CD14-positive monocyte (primary cell): ENCODE data around the gene INHA. TPM values are rescaled to one million over a fixed set of nuclear protein-coding genes. Genes with fewer than 3 reads are reported as not detected.

Experiments
- DNase-seq, 3 donors: peaks; one replicate each; pipeline ENCODE4 v3.0.0-alpha.2; 2011 to 2022
- H2AFZ ChIP-seq: 2 replicates; pipeline ENCODE4 v1.6.0; 2012; ENCODE audit warnings: mild to moderate bottlenecking, low read depth, low read length, inconsistent platforms; ENCODE audit not compliant: insufficient read depth, poor library complexity, severe bottlenecking
- H3K27ac ChIP-seq, 2 donors: 1 replicate in 1 of 2; 2 replicates in 1 of 2; pipeline ENCODE4 v1.5.1; 2012 to 2013; ENCODE audit warnings: low read length in 2 of 2, control low read depth in 1 of 2, inconsistent platforms in 1 of 2, low read depth in 1 of 2, mild to moderate bottlenecking in 1 of 2
- H3K27me3 ChIP-seq, 2 donors: one replicate each; pipeline versions ENCODE4 v1.6.0 to v1.6.1; 2011 to 2013; ENCODE audit warnings: low read length in 2 of 2; ENCODE audit not compliant: control insufficient read depth in 2 of 2, insufficient read depth in 2 of 2
- H3K36me3 ChIP-seq, 2 donors: replicated peaks in 1 of 2; 1 replicate in 1 of 2; 2 replicates in 1 of 2; pipeline versions ENCODE4 v1.5.1 to v1.6.1; 2012 to 2013; ENCODE audit warnings: low read length in 2 of 2, control low read depth in 1 of 2, inconsistent platforms in 1 of 2, mild to moderate bottlenecking in 1 of 2; ENCODE audit not compliant: insufficient read depth in 2 of 2, control insufficient read depth in 1 of 2
- H3K4me1 ChIP-seq, 2 donors: 1 replicate in 1 of 2; 2 replicates in 1 of 2; pipeline versions ENCODE4 v1.5.1 to v1.6.1; 2012 to 2013; ENCODE audit warnings: low read length in 2 of 2, control low read depth in 1 of 2, inconsistent platforms in 1 of 2, mild to moderate bottlenecking in 1 of 2, moderate library complexity in 1 of 2; ENCODE audit not compliant: insufficient read depth in 2 of 2, control insufficient read depth in 1 of 2
- H3K4me2 ChIP-seq: replicated peaks from 2 replicates; pipeline ENCODE3; 2012; ENCODE audit warnings: low read length, moderate library complexity, mild to moderate bottlenecking; ENCODE audit not compliant: poor library complexity, severe bottlenecking; ENCODE audit errors: extremely low read depth
- H3K4me3 ChIP-seq, 3 experiments: fragments of 200-600 bp in 1 of 3; sonication (generic) in 1 of 3; replicated peaks in 1 of 3; 1 replicate in 2 of 3; 2 replicates in 1 of 3; pipeline ENCODE4 v1.5.1; 2011 to 2013; ENCODE audit warnings: low read length in 3 of 3, mild to moderate bottlenecking in 3 of 3, control low read depth in 2 of 3, low read depth in 2 of 3, inconsistent platforms in 1 of 3, moderate library complexity in 1 of 3
- H3K79me2 ChIP-seq: 2 replicates; pipeline ENCODE4 v1.6.0; 2012; ENCODE audit warnings: mild to moderate bottlenecking, control low read depth, inconsistent platforms, low read length, moderate library complexity; ENCODE audit not compliant: insufficient read depth
- H3K9ac ChIP-seq: 2 replicates; pipeline ENCODE4 v1.6.0; 2017; ENCODE audit warnings: low read length, mild to moderate bottlenecking; ENCODE audit not compliant: insufficient read depth, poor library complexity, severe bottlenecking
- H3K9me3 ChIP-seq, 2 donors: replicated peaks in 1 of 2; 1 replicate in 1 of 2; 2 replicates in 1 of 2; pipeline versions ENCODE4 v1.5.1 to v1.6.1; 2012 to 2013; ENCODE audit warnings: low read length in 2 of 2, control low read depth in 1 of 2; ENCODE audit not compliant: control insufficient read depth in 1 of 2, insufficient read depth in 1 of 2
- H4K20me1 ChIP-seq: 2 replicates; pipeline ENCODE4 v1.6.0; 2012; ENCODE audit warnings: mild to moderate bottlenecking, low read length, control low read depth, moderate library complexity; ENCODE audit not compliant: insufficient read depth
- H3K27ac Mint-ChIP-seq, 7 donors: one replicate each; pipeline ENCODE4 v1.8.0; 2020; ENCODE audit warnings: mild to moderate bottlenecking in 7 of 7, mixed read lengths in 7 of 7, moderate library complexity in 6 of 7, inconsistent platforms in 2 of 7
- H3K27me3 Mint-ChIP-seq, 3 donors: one replicate each; pipeline ENCODE4 v1.8.0; 2021 to 2022; ENCODE audit warnings: low read depth in 3 of 3, mild to moderate bottlenecking in 3 of 3, mixed read lengths in 3 of 3, moderate library complexity in 3 of 3, inconsistent platforms in 1 of 3
- H3K36me3 Mint-ChIP-seq, 2 donors: one replicate each; pipeline ENCODE4 v1.8.0; 2020; ENCODE audit warnings: mixed read lengths in 2 of 2, inconsistent platforms in 1 of 2, mild to moderate bottlenecking in 1 of 2
- H3K4me1 Mint-ChIP-seq: one replicate; pipeline ENCODE4 v1.8.0; 2020; ENCODE audit warnings: mild to moderate bottlenecking, mixed read lengths
- H3K4me3 Mint-ChIP-seq, 2 donors: one replicate each; pipeline ENCODE4 v1.8.0; 2020; ENCODE audit warnings: mild to moderate bottlenecking in 2 of 2, mixed read lengths in 2 of 2, moderate library complexity in 1 of 2
- H3K9me3 Mint-ChIP-seq, 7 donors: one replicate each; pipeline ENCODE4 v1.8.0; 2020 to 2022; ENCODE audit warnings: mixed read lengths in 7 of 7, mild to moderate bottlenecking in 6 of 7, moderate library complexity in 6 of 7, inconsistent platforms in 2 of 7
- WGBS: methylation state at CpG from one replicate; pipeline ENCODE4 v1.1.5; 2013; ENCODE audit warnings: missing lambda C conversion rate; ENCODE audit not compliant: insufficient coverage; 5-methylcytosine and 5-hydroxymethylcytosine counted together
- intact Hi-C, 2 donors: fragments of 100-400 bp; cut with micrococcal nuclease; formaldehyde crosslinking; loops; one replicate each; pipeline versions ENCODE4 v1.15.0 to v1.15.1; 2023
- polyA plus RNA-seq, 3 donors: library from polyadenylated mRNA; depleted of rRNA in 1 of 3; unstranded in 2 of 3; stranded (reverse) in 1 of 3; fragments of 300-500 nt in 2 of 3; fragments of >200 nt in 1 of 3; fragmentation: Illumina TruSeq in 2 of 3; gene quantifications; 1 replicate in 2 of 3; 2 replicates in 1 of 3; pipeline ENCODE4 v1.2.3, GENCODE V29; 2012 to 2021
- TF ChIP-seq, protein P1 (sequence below): fragments of 200-600 bp; IDR thresholded peaks from one replicate; pipeline ENCODE4 v1.8.0; 2022; ENCODE audit warnings: antibody characterized with exemption, mild to moderate bottlenecking

The INHA gene
- polyA plus RNA-seq, 3 donors: not detected

GRCh38 chr2:219622472-219622871 is 50.4 kb downstream of the INHA start:
- Histone ChIP-seq H3K9ac (no peak overlapping the region), H3K4me1 (peaks cover 0 to under 1% of the 10 kb centered on the region in 2 donors), H3K27me3 (peaks cover 10 to 27% of the 10 kb centered on the region in 2 donors), H3K27ac (no peak overlapping the region), H3K36me3 (no peaks in the 10 kb centered on the region), H3K79me2 (no peaks in the 10 kb centered on the region), H2AFZ (no peak overlapping the region), H3K4me2 (no peak overlapping the region), H3K9me3 (peaks cover 4% of the 10 kb centered on the region in 2 donors), H4K20me1 (no peaks in the 10 kb centered on the region), H3K4me3 (no peak overlapping the region)
- intact Hi-C loops: no loop called here
- Mint-ChIP-seq H3K27ac (no peak overlapping the region), H3K4me1 (peaks cover 6% of the 10 kb centered on the region), H3K36me3 (no peaks in the 10 kb centered on the region), H3K9me3 (peaks cover 0 to 4% (median 3%) of the 10 kb centered on the region in 7 donors), H3K27me3 (peaks cover 23 to 33% (median 28%) of the 10 kb centered on the region in 3 donors), H3K4me3 (no peak overlapping the region)
- TF ChIP-seq, protein P1, sequence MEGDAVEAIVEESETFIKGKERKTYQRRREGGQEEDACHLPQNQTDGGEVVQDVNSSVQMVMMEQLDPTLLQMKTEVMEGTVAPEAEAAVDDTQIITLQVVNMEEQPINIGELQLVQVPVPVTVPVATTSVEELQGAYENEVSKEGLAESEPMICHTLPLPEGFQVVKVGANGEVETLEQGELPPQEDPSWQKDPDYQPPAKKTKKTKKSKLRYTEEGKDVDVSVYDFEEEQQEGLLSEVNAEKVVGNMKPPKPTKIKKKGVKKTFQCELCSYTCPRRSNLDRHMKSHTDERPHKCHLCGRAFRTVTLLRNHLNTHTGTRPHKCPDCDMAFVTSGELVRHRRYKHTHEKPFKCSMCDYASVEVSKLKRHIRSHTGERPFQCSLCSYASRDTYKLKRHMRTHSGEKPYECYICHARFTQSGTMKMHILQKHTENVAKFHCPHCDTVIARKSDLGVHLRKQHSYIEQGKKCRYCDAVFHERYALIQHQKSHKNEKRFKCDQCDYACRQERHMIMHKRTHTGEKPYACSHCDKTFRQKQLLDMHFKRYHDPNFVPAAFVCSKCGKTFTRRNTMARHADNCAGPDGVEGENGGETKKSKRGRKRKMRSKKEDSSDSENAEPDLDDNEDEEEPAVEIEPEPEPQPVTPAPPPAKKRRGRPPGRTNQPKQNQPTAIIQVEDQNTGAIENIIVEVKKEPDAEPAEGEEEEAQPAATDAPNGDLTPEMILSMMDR: no peak
- DNase-seq: no peak
- no CpG with 5 or more reads among the region's 2 CpGs for WGBS

DNA sequence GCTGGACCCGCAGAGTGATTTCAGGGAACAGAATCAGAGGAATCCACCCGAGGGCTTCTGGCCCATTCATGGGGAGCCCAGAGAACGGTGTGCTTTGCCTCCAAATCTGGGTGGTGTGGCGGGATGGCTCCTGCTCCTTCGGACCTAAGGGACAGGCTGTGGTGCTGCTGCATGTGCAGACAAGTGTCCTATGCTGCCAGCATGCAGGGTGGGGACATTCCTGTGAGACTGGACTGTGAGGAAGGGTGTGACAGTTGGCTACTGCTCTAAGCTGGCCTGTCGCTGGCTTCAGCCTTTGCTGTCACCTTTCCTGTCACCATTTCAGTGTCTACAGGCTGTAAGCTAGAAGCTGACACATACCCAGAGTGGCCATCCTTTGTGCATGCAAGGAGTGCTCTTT is 52.5 kb downstream of the INHA start:
- peaks cover 14% of the 10 kb centered on the region for H3K4me1 Mint-ChIP-seq
- H3K36me3 Mint-ChIP-seq: no peaks in the 10 kb centered on the region
- Histone ChIP-seq H3K9me3 (peaks cover 4% of the 10 kb centered on the region in 2 donors), H3K27ac (no peak overlapping the region), H2AFZ (no peak overlapping the region), H3K79me2 (no peaks in the 10 kb centered on the region), H3K4me2 (no peak overlapping the region), H3K4me3 (no peak overlapping the region), H3K36me3 (no peaks in the 10 kb centered on the region), H3K27me3 (peaks cover 17 to 41% of the 10 kb centered on the region in 2 donors), H3K4me1 (peaks cover 14 to 18% of the 10 kb centered on the region in 2 donors), H3K9ac (no peak overlapping the region), H4K20me1 (no peaks in the 10 kb centered on the region)
- TF ChIP-seq, protein P1: no peak
- H3K27me3 Mint-ChIP-seq: peaks cover 33 to 50% (median 43%) of the 10 kb centered on the region in 3 donors
- intact Hi-C loops: no loop called here
- peaks cover 0 to 13% (median 3%) of the 10 kb centered on the region in 7 donors for H3K9me3 Mint-ChIP-seq
- 89% methylated on average over 6 of the region's 6 CpGs for WGBS
- no peak overlapping the region for H3K4me3 Mint-ChIP-seq
- H3K27ac Mint-ChIP-seq: peak overlapping the region in 1 of 7 donors; percentile 43
- DNase-seq: no peak
